Measurements from ENCODE around the gene SDK2. TPM values are rescaled to one million over a fixed set of nuclear protein-coding genes. Genes with fewer than 3 reads are reported as not detected.

Gene SDK2
- total RNA-seq, 6 experiments from 2014 or later, result 0.11 to 0.46 (median 0.25) TPM

GRCh38 chr17:73508057-73508930 lies 136.0 kb downstream of the SDK2 start:
- TF ChIP-seq POLR2A (IDR thresholded peaks at IDR 0.05), result no peak
- TF ChIP-seq CTCF (IDR thresholded peaks at IDR 0.05), result no peak
- Histone ChIP-seq H3K4me3 (no peak overlapping the region), H3K27ac (no peak overlapping the region), H3K36me3 (no peaks in the 10 kb centered on the region), H3K4me1 (no peaks in the 10 kb centered on the region), H3K27me3 (no peaks in the 10 kb centered on the region), H3K9me3 (no peaks in the 10 kb centered on the region)
- ATAC-seq, result no peak
- intact Hi-C loops (cut with DNase I), result no loop called here
- WGBS (ENCODE audit: insufficient coverage, low coverage, low lambda C conversion rate, missing lambda C conversion rate), result 77% methylated on average over 11 of the region's 19 CpGs
- DNase-seq, result no peak

- H3K9me3 ChIP-seq, result no peaks in the 10 kb centered on the region
- no peak for TF ChIP-seq CTCF (IDR thresholded peaks at IDR 0.05)
- TF ChIP-seq POLR2A (IDR thresholded peaks at IDR 0.05), result no peak
- 13% methylated on average over 1 of the region's 9 CpGs for WGBS (ENCODE audit: insufficient coverage, low coverage, low lambda C conversion rate, missing lambda C conversion rate)
- H3K27me3 ChIP-seq, result no peaks in the 10 kb centered on the region
- no peaks in the 10 kb centered on the region for H3K4me1 ChIP-seq
- no peak overlapping the region for H3K27ac ChIP-seq
- no peak for ATAC-seq
- no peak for DNase-seq
- H3K4me3 ChIP-seq, result no peak overlapping the region
- intact Hi-C loops (cut with DNase I), result no loop called here
- no peaks in the 10 kb centered on the region for H3K36me3 ChIP-seq
These were observed 137.5 kb downstream of the SDK2 start for GRCh38 chr17:73506470-73507435.

- DNase-seq (no peak), ATAC-seq (no peak)
- Histone ChIP-seq H3K36me3 (no peaks in the 10 kb centered on the region), H3K27me3 (no peaks in the 10 kb centered on the region), H3K4me1 (no peaks in the 10 kb centered on the region), H3K4me3 (no peak overlapping the region), H3K27ac (no peak overlapping the region), H3K9me3 (no peaks in the 10 kb centered on the region)
- 10% methylated on average over 2 of the region's 2 CpGs for WGBS (ENCODE audit: insufficient coverage, low coverage, low lambda C conversion rate, missing lambda C conversion rate)
- no peak for TF ChIP-seq POLR2A (IDR thresholded peaks at IDR 0.05)
- TF ChIP-seq CTCF (IDR thresholded peaks at IDR 0.05), result no peak
- intact Hi-C loops (cut with DNase I), result no loop called here
These were observed 140.7 kb downstream of the SDK2 start for GRCh38 chr17:73503560-73503959.

GRCh38 chr17:73500414-73500999 lies 143.7 kb downstream of the SDK2 start:
- H3K4me1 ChIP-seq, result no peaks in the 10 kb centered on the region
- 38% methylated on average over 2 of the region's 2 CpGs for WGBS (ENCODE audit: insufficient coverage, low coverage, low lambda C conversion rate, missing lambda C conversion rate)

More at GRCh38 chr17:73500414-73500999, 143.7 kb downstream of the SDK2 start:
- intact Hi-C loops (cut with DNase I), result no loop called here
- no peak for ATAC-seq
- DNase-seq, result no peak
- Histone ChIP-seq H3K27me3 (no peaks in the 10 kb centered on the region), H3K9me3 (no peaks in the 10 kb centered on the region), H3K36me3 (no peaks in the 10 kb centered on the region), H3K27ac (no peak overlapping the region), H3K4me3 (no peak overlapping the region)
- TF ChIP-seq POLR2A (IDR thresholded peaks at IDR 0.05), result no peak
- TF ChIP-seq CTCF (IDR thresholded peaks at IDR 0.05), result no peak

Measured in right lobe of liver (tissue), 6 donors.